ENCODE results near the gene COQ10B.

GRCh38 chr2:197497326-197497725, 44.0 kb downstream of the COQ10B start:
- TF ChIP-seq CTCF (IDR thresholded peaks at IDR 0.05) (no peak), POLR2A (IDR thresholded peaks at IDR 0.05) (no peak), POLR2AphosphoS5 (IDR thresholded peaks at IDR 0.05) (no peak)
